Activated CD8-positive, alpha-beta memory T cell treated with anti-CD3 and anti-CD28 coated beads, Interleukin-2, amount 10 ng/mL, durations not matched to agents 7 days and 5 days (primary cell): ENCODE data around the gene KNL1. TPM values are rescaled to one million over a fixed set of nuclear protein-coding genes. Genes with fewer than 3 reads are reported as not detected.

ENCODE experiments used
- ATAC-seq: fragments of 150-1000 bp; cut with Tn5 transposase; one replicate; pipeline ENCODE4 v1.10.0; 2021; ENCODE audit warnings: moderate library complexity
- CTCF ChIA-PET: fragments of 350-600 bp; sonication (Branson Sonifier 250); formaldehyde crosslinking; loops from one replicate; lab custom pipeline; 2021; ENCODE audit warnings: antibody characterized with exemption; lab: Charles Lee
- DNase-seq: peaks from one replicate; pipeline ENCODE4 v3.0.0-alpha.2; 2020
- H3K27ac Mint-ChIP-seq: one replicate; pipeline ENCODE4 v1.8.0; 2021; ENCODE audit warnings: mild to moderate bottlenecking, mixed read lengths
- H3K27me3 Mint-ChIP-seq: one replicate; pipeline ENCODE4 v1.8.0; 2021; ENCODE audit warnings: mixed read lengths
- H3K36me3 Mint-ChIP-seq: one replicate; pipeline ENCODE4 v1.8.0; 2021; ENCODE audit warnings: mild to moderate bottlenecking, mixed read lengths
- H3K4me1 Mint-ChIP-seq: one replicate; pipeline ENCODE4 v1.8.0; 2021; ENCODE audit warnings: mixed read lengths
- H3K4me3 Mint-ChIP-seq: one replicate; pipeline ENCODE4 v1.8.0; 2021; ENCODE audit warnings: mild to moderate bottlenecking, moderate library complexity, mixed read lengths
- H3K9me3 Mint-ChIP-seq: one replicate; pipeline ENCODE4 v1.8.0; 2022; ENCODE audit warnings: low read depth, mixed read lengths
- total RNA-seq, 2 experiments: library from RNA; stranded (reverse); gene quantifications; one replicate each; pipeline ENCODE4 v1.2.3, GENCODE V29; 2021

The KNL1 gene
- total RNA-seq = 10 to 100 TPM; 52.1 to 75.0 TPM

- peaks cover 2% of the 10 kb centered on the region for H3K27me3 Mint-ChIP-seq
- peaks cover 15% of the 10 kb centered on the region for H3K36me3 Mint-ChIP-seq
- peak within 1 kb of the TSS; percentile 93 for H3K4me3 Mint-ChIP-seq
- CTCF ChIA-PET = interaction anchor here (0.8 to 1.7 kb wide), 5 partner anchors 10 to 29 kb away, joined by 3 to 4 read pairs (median 3); partner anchors contain the start of gene CCDC32
- ATAC-seq = peak; percentile 89
- peaks cover 45% of the 10 kb centered on the region for H3K4me1 Mint-ChIP-seq
- no peaks in the 10 kb centered on the region for H3K9me3 Mint-ChIP-seq
- peak within 1 kb of the TSS; percentile 99 for H3K27ac Mint-ChIP-seq
- DNase-seq = peak; percentile 94
Observed at GRCh38 chr15:40593588-40594428, at the start of gene KNL1. Gene KNL1, plus strand, starts transcription at chr15:40594249. Its CDS starts 8,683 bp downstream, at chr15:40602932.

DNA sequence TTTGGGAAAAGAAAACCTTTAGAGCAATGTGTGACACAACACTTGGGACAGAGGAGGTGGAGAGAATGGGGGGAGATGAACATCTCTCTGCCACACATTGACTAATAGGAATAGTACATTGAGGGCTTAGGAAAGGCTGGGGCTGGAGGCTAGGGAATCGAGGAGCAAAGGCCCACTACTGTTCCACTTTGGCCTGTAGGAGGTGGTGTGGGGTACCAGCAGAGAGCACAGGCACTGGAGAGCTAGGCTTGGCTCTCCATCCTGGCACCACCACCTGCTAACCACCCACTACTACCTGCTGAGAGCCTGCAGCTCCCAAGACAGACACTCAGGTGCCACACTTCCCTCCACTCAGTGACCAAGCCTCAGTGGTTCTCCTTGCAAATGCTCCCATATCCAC, 48.6 kb upstream of the KNL1 start:
- Mint-ChIP-seq H3K27ac (no peak overlapping the region), H3K36me3 (peaks cover 11% of the 10 kb centered on the region), H3K27me3 (no peaks in the 10 kb centered on the region), H3K9me3 (no peaks in the 10 kb centered on the region), H3K4me1 (peaks cover 5% of the 10 kb centered on the region), H3K4me3 (no peak overlapping the region)
- ATAC-seq (no peak), DNase-seq (peak; percentile 7)
- CTCF ChIA-PET = interaction anchor here (0.5 kb wide), 1 partner anchor 401 kb away, joined by 4 read pairs; no protein-coding TSS in a partner anchor

- peaks cover 5% of the 10 kb centered on the region for H3K4me1 Mint-ChIP-seq
- H3K9me3 Mint-ChIP-seq = no peaks in the 10 kb centered on the region
- H3K36me3 Mint-ChIP-seq = peaks cover 16% of the 10 kb centered on the region
- DNase-seq (no peak), ATAC-seq (no peak)
- H3K4me3 Mint-ChIP-seq = no peak overlapping the region
- no peak overlapping the region for H3K27ac Mint-ChIP-seq
- H3K27me3 Mint-ChIP-seq = no peaks in the 10 kb centered on the region
- CTCF ChIA-PET = no interaction called here
Observed at GRCh38 chr15:40548610-40549009, 45.4 kb upstream of the KNL1 start.

DNA sequence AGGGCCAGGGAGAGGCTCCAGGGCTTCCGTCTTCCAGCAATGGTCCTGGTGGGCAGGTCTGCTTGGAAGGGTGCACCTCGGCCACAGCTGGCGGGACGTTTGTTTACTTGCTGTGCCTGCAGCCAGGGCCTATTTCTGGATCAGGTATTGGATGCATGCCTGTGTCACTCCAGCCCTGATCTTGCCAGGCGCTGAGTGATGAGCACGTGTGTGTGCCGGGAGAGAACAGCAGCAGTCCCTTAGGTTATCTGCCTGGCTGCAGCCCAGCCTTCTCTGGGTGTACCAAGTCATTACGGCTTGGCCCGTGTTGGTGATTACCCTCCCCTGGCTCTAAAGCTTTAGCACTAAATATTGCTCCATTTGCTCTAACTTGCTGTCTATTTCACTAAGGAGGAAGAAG, 44.2 kb upstream of the KNL1 start:
- no peaks in the 10 kb centered on the region for H3K9me3 Mint-ChIP-seq
- no peak overlapping the region for H3K4me3 Mint-ChIP-seq
- ATAC-seq (no peak), DNase-seq (no peak)
- H3K4me1 Mint-ChIP-seq = no peaks in the 10 kb centered on the region
- H3K27me3 Mint-ChIP-seq = no peaks in the 10 kb centered on the region
- CTCF ChIA-PET = no interaction called here
- H3K27ac Mint-ChIP-seq = no peak overlapping the region
- peaks cover 16% of the 10 kb centered on the region for H3K36me3 Mint-ChIP-seq

DNA sequence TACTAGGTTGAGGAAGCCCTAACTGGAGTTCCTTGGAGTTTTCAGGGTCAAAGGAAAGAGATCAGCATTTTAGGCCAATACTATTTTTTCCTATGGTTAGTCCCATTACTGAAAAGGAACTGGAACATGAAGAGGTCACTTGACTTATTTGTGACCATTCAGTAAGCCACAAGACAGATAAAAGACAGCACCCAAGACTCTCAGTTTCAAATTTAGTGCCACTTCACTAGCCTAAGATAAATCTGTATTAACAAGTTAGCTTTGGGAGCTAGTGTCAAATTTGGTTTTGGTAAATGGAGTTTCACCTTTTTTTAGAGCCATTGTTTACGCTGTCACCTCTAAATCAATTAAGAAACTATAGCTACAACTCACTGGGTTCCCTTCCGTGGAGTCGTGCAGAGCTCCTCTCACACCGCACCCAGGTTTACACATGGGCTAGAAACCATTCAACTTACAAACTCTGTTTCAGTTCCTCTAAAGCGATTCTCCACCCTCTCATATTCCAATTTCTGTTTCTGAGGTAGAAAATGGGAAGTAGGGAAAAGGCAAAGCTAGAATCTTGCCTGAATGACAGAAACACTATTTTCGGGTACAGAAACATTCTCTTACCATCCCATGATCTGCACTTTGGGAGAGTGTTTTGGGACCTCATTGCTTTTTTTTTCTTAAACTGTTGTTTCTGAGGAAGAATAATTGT, 43.6 kb upstream of the KNL1 start:
- ATAC-seq = no peak
- Mint-ChIP-seq H3K27me3 (no peaks in the 10 kb centered on the region), H3K27ac (no peak overlapping the region), H3K36me3 (peaks cover 16% of the 10 kb centered on the region), H3K9me3 (no peaks in the 10 kb centered on the region), H3K4me3 (no peak overlapping the region), H3K4me1 (no peaks in the 10 kb centered on the region)
- CTCF ChIA-PET = no interaction called here
- DNase-seq = no peak

DNA sequence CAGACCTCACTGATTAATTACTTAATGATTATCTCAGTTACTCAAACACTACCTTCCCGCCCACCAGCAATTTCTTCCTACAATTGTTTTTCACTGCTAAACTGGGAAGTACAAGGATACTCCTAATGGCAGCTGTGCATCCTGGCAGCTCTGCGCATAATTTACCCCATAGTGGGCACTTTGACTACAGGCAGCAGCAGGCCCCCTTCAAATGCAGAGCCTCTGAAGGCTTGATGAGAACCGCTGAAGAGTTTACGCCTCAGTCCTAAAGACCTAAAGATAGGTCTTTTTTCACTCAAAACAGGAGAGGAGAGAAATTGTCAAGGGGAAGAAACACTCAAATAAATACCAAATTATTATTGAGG, 39.9 kb upstream of the KNL1 start:
- Mint-ChIP-seq H3K4me3 (no peak overlapping the region), H3K9me3 (no peaks in the 10 kb centered on the region), H3K4me1 (peaks cover 2% of the 10 kb centered on the region), H3K27me3 (no peaks in the 10 kb centered on the region), H3K36me3 (peaks cover 26% of the 10 kb centered on the region), H3K27ac (no peak overlapping the region)
- DNase-seq = no peak
- ATAC-seq = no peak
- CTCF ChIA-PET = interaction anchor here (0.7 kb wide), 1 partner anchor 11 kb away, joined by 3 read pairs; no protein-coding TSS in a partner anchor

GRCh38 chr15:40555876-40556275, 38.2 kb upstream of the KNL1 start:
- no peaks in the 10 kb centered on the region for H3K27me3 Mint-ChIP-seq
- H3K36me3 Mint-ChIP-seq = peaks cover 24% of the 10 kb centered on the region
- H3K4me3 Mint-ChIP-seq = no peak overlapping the region
- no peak overlapping the region for H3K27ac Mint-ChIP-seq
- H3K9me3 Mint-ChIP-seq = no peaks in the 10 kb centered on the region
- no peak for ATAC-seq
- H3K4me1 Mint-ChIP-seq = peaks cover 7% of the 10 kb centered on the region
- CTCF ChIA-PET = interaction anchor here (1.0 kb wide), 1 partner anchor 34 kb away, joined by 4 read pairs; no protein-coding TSS in a partner anchor
- DNase-seq = no peak

GRCh38 chr15:40558952-40559742, 34.9 kb upstream of the KNL1 start:
- Mint-ChIP-seq H3K4me1 (peaks cover 25% of the 10 kb centered on the region), H3K4me3 (no peak overlapping the region), H3K36me3 (peaks cover 32% of the 10 kb centered on the region), H3K27me3 (no peaks in the 10 kb centered on the region), H3K27ac (no peak overlapping the region), H3K9me3 (no peaks in the 10 kb centered on the region)
- no peak for ATAC-seq
- CTCF ChIA-PET = no interaction called here
- DNase-seq = no peak

- Mint-ChIP-seq H3K9me3 (no peaks in the 10 kb centered on the region), H3K27ac (no peak overlapping the region), H3K4me3 (no peak overlapping the region), H3K36me3 (peaks cover 18% of the 10 kb centered on the region), H3K27me3 (no peaks in the 10 kb centered on the region), H3K4me1 (peaks cover 45% of the 10 kb centered on the region)
- ATAC-seq (no peak), DNase-seq (no peak)
- CTCF ChIA-PET = interaction anchor here (1.0 kb wide), 1 partner anchor 27 kb away, joined by 3 read pairs; no protein-coding TSS in a partner anchor
Observed at GRCh38 chr15:40562691-40563090, 31.4 kb upstream of the KNL1 start.

GRCh38 chr15:40563426-40563825, 30.6 kb upstream of the KNL1 start:
- H3K4me3 Mint-ChIP-seq = peak overlapping the region; percentile 41

DNA sequence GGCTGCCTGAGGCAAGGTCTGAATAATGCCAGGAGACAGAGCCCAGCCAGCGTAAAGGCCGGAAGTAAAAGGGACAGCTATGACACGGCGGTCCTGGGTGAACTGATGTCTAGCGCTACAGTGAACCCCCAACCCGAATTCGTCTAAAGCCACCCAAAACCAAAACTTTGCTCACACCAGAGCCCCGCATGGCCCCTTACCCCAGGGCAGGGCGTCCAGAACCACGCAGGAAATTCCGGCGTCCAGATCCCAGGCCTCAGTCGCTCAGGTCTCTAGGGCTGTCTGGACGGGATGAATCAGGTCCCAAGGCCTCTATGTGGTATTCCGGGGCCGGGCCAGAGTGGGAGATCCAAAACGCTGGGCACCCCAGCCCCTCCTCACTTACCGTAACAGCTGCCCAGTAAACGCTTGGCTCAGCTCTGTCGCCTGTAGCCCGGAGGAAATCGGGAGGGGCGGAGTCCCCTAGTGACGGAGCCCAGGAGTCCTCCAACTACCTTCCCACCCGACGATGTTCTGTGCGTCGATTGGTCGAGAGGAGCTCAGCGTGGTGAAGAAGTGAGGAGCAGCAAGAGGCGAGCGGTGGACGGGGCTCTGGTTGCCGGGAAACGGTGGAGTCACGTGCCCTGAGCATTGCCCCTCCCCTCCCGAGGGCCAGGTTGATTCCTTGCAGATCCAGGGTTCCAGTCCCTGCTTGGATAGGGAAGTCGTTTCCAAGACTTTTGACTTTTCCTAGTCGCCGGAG, 29.3 kb upstream of the KNL1 start, which contains the start of gene CCDC32:
Gene CCDC32, minus strand, starts transcription at position 452 of the 742 bp plus-strand sequence. CDS start 2,027 bp downstream, outside the sequence.
- ATAC-seq (peak; percentile 95), DNase-seq (peak; percentile 99)
- H3K27ac Mint-ChIP-seq = peak within 1 kb of the TSS; percentile 94
- CTCF ChIA-PET = interaction anchor here (0.7 to 4.0 kb wide), 8 partner anchors 10 to 329 kb away, joined by 3 to 27 read pairs (median 4); partner anchors contain the start of genes BAHD1 and VPS18
- H3K27me3 Mint-ChIP-seq = no peaks in the 10 kb centered on the region
- peaks cover 52% of the 10 kb centered on the region for H3K4me1 Mint-ChIP-seq
- peaks cover 17% of the 10 kb centered on the region for H3K36me3 Mint-ChIP-seq
- H3K4me3 Mint-ChIP-seq = peak within 1 kb of the TSS; percentile 91
- no peaks in the 10 kb centered on the region for H3K9me3 Mint-ChIP-seq

More at GRCh38 chr15:40563426-40563825, 30.6 kb upstream of the KNL1 start:
- Mint-ChIP-seq H3K27me3 (no peaks in the 10 kb centered on the region), H3K9me3 (no peaks in the 10 kb centered on the region), H3K4me1 (peaks cover 47% of the 10 kb centered on the region), H3K27ac (peak overlapping the region; percentile 27), H3K36me3 (peaks cover 18% of the 10 kb centered on the region)
- ATAC-seq = no peak
- CTCF ChIA-PET = interaction anchor here (1.0 kb wide), 1 partner anchor 26 kb away, joined by 3 read pairs; no protein-coding TSS in a partner anchor
- DNase-seq = no peak
